ACC112 (cell line): Measurements from ENCODE around the gene SLC7A8.
A peak's percentile ranks its signal among the peaks of the same experiment; 100 is the strongest.

Experiments
- H2AFZ ChIP-seq: fragments of 200-600 bp; sonication (generic); one replicate; pipeline ENCODE4 v1.6.0; 2017; ENCODE audit warnings: antibody characterized with exemption, low read length; ENCODE audit not compliant: unreplicated experiment
- H3K27ac ChIP-seq: fragments of 200-600 bp; sonication (generic); 2 replicates; pipeline ENCODE4 v1.5.1; 2014; ENCODE audit warnings: low read depth, mild to moderate bottlenecking, antibody characterized with exemption, low read length, moderate library complexity
- H3K27me3 ChIP-seq: fragments of 200-600 bp; sonication (generic); 2 replicates; pipeline ENCODE4 v1.6.1; 2014; ENCODE audit warnings: mild to moderate bottlenecking, antibody characterized with exemption, low read length, moderate library complexity, mixed read lengths; ENCODE audit not compliant: insufficient read depth
- H3K36me3 ChIP-seq: fragments of 200-600 bp; sonication (generic); 2 replicates; pipeline ENCODE4 v1.6.1; 2016; ENCODE audit warnings: mild to moderate bottlenecking, antibody characterized with exemption, low read length, moderate library complexity, mixed read lengths; ENCODE audit not compliant: insufficient read depth
- H3K4me1 ChIP-seq: fragments of 200-600 bp; sonication (generic); one replicate; pipeline ENCODE4 v1.6.1; 2016; ENCODE audit warnings: low read length, mixed read lengths; ENCODE audit not compliant: insufficient read depth, unreplicated experiment, control insufficient read depth
- H3K4me3 ChIP-seq: fragments of 200-600 bp; sonication (generic); 2 replicates; pipeline ENCODE4 v1.5.1; 2014; ENCODE audit warnings: mild to moderate bottlenecking, low read depth, low read length
- H3K79me2 ChIP-seq: fragments of 200-600 bp; sonication (generic); one replicate; pipeline ENCODE4 v1.6.0; 2016; ENCODE audit warnings: low read length; ENCODE audit not compliant: control insufficient read depth, unreplicated experiment, insufficient read depth

SLC7A8 gene

DNA sequence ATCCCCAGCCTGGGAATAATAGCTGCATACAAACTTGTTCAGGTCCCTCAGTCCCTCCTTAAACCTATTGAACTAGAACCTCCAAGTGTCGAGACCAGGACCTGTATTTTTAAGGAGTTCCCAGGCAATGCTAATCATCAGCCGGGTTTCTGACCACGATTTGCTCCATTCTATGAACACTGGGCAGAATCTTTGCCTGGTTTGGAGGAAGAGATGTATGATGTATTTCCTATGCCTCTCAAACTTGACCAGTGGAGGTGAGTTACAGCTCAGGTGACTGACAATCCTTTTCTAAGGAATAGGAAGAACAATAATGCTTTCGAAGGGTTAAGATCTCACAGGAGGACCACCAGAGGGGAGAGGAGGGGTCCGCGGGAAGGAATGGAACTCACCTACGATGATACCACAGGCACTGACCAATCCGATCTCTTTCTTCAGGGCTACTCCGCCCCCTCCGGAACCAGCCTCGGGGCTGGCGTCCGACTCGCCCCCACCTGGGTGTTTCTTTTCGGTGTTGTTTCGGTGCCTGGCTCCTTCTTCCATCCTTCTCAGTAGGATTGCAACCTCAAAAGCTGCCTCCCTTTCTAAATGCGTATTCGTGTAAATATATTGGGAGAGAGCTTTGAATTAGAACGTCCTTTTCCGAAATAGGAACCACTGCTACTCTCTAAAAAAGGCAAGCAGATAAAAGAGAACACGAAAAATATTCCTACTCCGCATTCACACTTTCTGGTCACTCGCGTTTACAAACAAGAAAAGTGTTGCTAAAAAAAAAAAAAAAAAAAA, 895 bp downstream of the SLC7A8 start:
- Histone ChIP-seq H3K4me3 (peak overlapping the region; percentile 82), H2AFZ (peak overlapping the region; percentile 18), H3K27ac (no peak overlapping the region), H3K27me3 (peaks cover 40% of the 10 kb centered on the region), H3K36me3 (no peaks in the 10 kb centered on the region), H3K4me1 (peaks cover 16% of the 10 kb centered on the region), H3K79me2 (no peaks in the 10 kb centered on the region)

- no peak overlapping the region for H3K27ac ChIP-seq
- no peak overlapping the region for H2AFZ ChIP-seq
- no peaks in the 10 kb centered on the region for H3K36me3 ChIP-seq
- H3K27me3 ChIP-seq = peaks cover 46% of the 10 kb centered on the region
- H3K79me2 ChIP-seq = no peaks in the 10 kb centered on the region
- H3K4me3 ChIP-seq = no peak overlapping the region; the same call in 1 of the 2 replicates
- peaks cover 16% of the 10 kb centered on the region for H3K4me1 ChIP-seq
These were observed 1.5 kb downstream of the SLC7A8 start for GRCh38 chr14:23181946-23182345.

DNA sequence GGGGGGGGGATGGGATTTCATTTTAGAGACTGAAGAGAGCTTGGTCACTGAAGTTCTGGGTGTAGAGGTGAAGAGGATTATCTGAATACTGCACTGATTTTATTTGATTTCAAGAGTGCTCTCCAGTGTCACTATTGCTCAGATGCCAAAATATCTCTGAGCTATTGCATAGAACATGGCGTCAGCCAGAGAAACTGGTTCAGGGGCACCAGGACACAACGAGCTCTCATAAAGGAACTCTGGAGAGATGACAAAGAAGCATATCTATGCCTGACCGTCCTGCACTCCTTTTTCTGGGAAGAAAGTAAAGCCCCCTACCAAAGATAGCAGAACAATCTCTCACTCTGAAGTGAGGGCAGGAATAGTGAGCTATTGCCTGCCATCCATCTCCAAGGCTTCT, 2.0 kb downstream of the SLC7A8 start:
- Histone ChIP-seq H2AFZ (no peak overlapping the region), H3K27ac (no peak overlapping the region), H3K36me3 (no peaks in the 10 kb centered on the region), H3K79me2 (no peaks in the 10 kb centered on the region), H3K4me1 (peaks cover 16% of the 10 kb centered on the region), H3K27me3 (peaks cover 48% of the 10 kb centered on the region), H3K4me3 (no peak overlapping the region)

DNA sequence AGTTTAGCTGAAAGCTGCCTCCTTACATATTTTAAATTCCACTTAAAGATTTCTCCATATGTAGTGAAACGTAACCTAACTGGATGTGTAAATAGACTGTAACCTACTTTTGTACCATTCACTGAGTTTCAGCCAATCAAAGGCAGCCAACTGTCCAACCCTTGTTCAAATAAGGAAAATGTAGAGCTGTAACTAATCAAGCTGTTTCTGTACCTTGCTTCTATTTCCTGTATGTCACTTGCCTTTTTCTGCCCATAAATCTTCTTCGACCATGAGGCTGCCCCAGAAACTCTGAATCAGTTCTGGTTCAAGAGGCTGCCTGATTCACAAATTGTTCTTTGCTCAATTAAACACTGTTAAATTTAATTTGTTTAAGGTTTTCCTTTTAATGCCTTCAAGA, 6.3 kb downstream of the SLC7A8 start:
- Histone ChIP-seq H3K27ac (no peak overlapping the region), H3K36me3 (no peaks in the 10 kb centered on the region), H3K79me2 (no peaks in the 10 kb centered on the region), H3K27me3 (peaks cover 42% of the 10 kb centered on the region), H3K4me1 (peaks cover 4% of the 10 kb centered on the region), H2AFZ (no peak overlapping the region), H3K4me3 (no peak overlapping the region)

GRCh38 chr14:23175823-23176222, 7.6 kb downstream of the SLC7A8 start:
- H3K4me1 ChIP-seq = no peaks in the 10 kb centered on the region
- H3K79me2 ChIP-seq = no peaks in the 10 kb centered on the region
- H3K36me3 ChIP-seq = no peaks in the 10 kb centered on the region
- peaks cover 32% of the 10 kb centered on the region for H3K27me3 ChIP-seq
- H3K4me3 ChIP-seq = no peak overlapping the region
- no peak overlapping the region for H2AFZ ChIP-seq
- H3K27ac ChIP-seq = no peak overlapping the region

- Histone ChIP-seq H2AFZ (no peak overlapping the region), H3K79me2 (no peaks in the 10 kb centered on the region), H3K27ac (no peak overlapping the region), H3K36me3 (no peaks in the 10 kb centered on the region), H3K4me1 (no peaks in the 10 kb centered on the region), H3K4me3 (no peak overlapping the region), H3K27me3 (peaks cover 27% of the 10 kb centered on the region)
These were observed 8.9 kb downstream of the SLC7A8 start for GRCh38 chr14:23174296-23175184.

DNA sequence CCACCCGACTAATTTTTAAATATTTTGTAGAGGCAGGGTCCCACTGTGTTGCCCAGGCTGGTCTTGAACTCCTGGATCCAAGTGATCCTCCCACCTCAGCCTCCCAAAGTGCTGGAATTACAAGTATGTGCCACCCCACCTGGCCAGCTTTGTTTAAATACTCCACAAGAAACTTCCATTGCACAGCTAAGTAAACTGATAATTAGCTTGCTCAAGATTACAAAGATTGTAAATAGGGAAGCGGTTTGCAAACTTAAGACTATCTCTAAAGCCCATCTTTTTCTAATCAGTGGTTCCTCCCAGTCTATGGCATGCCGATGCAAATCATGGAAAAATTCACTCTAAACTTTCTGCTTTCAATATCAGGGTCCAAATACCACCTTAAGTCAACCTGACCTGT, 9.7 kb downstream of the SLC7A8 start:
- H3K79me2 ChIP-seq = no peaks in the 10 kb centered on the region

DNA sequence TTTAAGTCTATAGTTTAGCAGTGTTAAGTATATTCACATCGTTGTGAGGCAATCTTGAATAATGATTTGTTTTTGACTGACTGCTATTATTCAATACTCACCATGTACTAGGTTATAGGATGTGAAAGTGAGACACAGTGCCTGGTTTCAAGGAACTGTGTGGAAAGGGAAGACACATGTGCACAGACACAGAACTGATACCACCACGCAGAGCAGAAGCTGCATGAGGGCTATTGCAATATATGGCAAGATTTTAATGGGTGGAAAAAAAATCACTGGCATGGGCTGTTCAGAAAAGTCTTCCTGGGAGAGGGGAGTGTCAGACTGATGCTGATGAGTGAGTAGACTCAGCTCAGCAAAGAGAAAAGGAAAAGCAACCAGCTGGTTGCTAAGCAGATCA, 10.4 kb downstream of the SLC7A8 start:
- Histone ChIP-seq H3K4me3 (no peak overlapping the region), H3K79me2 (no peaks in the 10 kb centered on the region), H2AFZ (no peak overlapping the region), H3K27me3 (peaks cover 16% of the 10 kb centered on the region), H3K36me3 (no peaks in the 10 kb centered on the region), H3K4me1 (no peaks in the 10 kb centered on the region), H3K27ac (no peak overlapping the region)

More for the DNA sequence above, 9.7 kb downstream of the SLC7A8 start:
- no peak overlapping the region for H3K27ac ChIP-seq
- H3K4me3 ChIP-seq = no peak overlapping the region
- H3K36me3 ChIP-seq = no peaks in the 10 kb centered on the region
- no peak overlapping the region for H2AFZ ChIP-seq
- H3K4me1 ChIP-seq = no peaks in the 10 kb centered on the region
- H3K27me3 ChIP-seq = peaks cover 21% of the 10 kb centered on the region

DNA sequence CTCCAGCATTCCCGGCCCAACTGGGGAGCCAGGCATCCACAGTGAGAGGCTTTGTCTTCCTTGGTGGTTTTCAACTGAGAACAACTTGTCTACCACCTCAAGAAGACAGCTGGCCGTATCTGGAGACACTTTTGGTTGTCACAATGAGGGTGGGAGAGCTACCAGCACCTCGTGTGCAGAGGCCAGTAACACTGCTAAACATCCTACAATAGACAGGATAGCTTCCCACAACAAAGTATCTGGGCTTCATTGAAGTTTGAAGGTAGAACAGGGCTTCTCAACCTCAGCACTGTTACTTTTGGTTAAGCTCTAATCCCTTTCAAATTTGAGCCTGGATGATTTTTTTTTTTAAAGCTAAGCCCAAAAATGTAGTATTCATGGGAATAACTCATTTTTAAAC, 10.9 kb downstream of the SLC7A8 start:
- Histone ChIP-seq H3K79me2 (no peaks in the 10 kb centered on the region), H2AFZ (no peak overlapping the region), H3K4me3 (no peak overlapping the region), H3K36me3 (no peaks in the 10 kb centered on the region), H3K27ac (no peak overlapping the region), H3K4me1 (no peaks in the 10 kb centered on the region), H3K27me3 (peaks cover 12% of the 10 kb centered on the region)

DNA sequence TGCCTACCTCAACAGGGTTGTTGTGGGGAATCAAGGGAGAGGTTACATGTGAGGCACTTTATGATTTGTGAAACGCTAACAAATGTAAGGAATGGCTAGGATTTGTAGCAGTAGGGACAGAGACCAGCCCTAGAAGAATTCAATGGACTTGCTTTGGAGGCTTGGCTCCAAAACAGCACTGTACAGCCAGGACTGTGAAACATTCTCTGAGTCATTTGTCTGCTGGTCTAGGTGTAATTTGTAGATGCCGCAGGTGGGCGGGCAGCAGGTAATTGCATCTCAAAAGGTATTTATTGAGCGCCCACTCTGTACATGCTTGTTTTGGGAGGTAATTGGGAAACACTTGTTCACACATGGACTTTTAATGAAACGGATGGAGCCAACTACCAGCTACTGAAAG, 11.4 kb downstream of the SLC7A8 start:
- peaks cover 7% of the 10 kb centered on the region for H3K27me3 ChIP-seq
- H2AFZ ChIP-seq = no peak overlapping the region

More for the DNA sequence above, 11.4 kb downstream of the SLC7A8 start:
- Histone ChIP-seq H3K79me2 (no peaks in the 10 kb centered on the region), H3K4me1 (no peaks in the 10 kb centered on the region), H3K27ac (no peak overlapping the region), H3K36me3 (no peaks in the 10 kb centered on the region), H3K4me3 (no peak overlapping the region)
